Spleen (tissue), 11 donors: ENCODE measurements around the gene KCNJ8. TPM values are rescaled to one million over a fixed set of nuclear protein-coding genes. Genes with fewer than 3 reads are reported as not detected.
A peak's percentile ranks its signal among the peaks of the same experiment; 100 is the strongest.

Source experiments
- DNase-seq: peaks from one replicate; pipeline ENCODE4 v3.0.0-alpha.2; 2020
- H3K27ac ChIP-seq, 8 donors: fragments of 200-600 bp; sonication (generic) in 7 of 8; 1 replicate in 4 of 8; 2 replicates in 4 of 8; pipeline versions ENCODE4 v1.5.0 to v1.8.0; 2016 to 2021; ENCODE audit warnings: inconsistent platforms in 4 of 8, mild to moderate bottlenecking in 4 of 8, moderate library complexity in 1 of 8
- H3K27me3 ChIP-seq, 7 donors: fragments of 200-600 bp; sonication (generic) in 6 of 7; replicated peaks in 1 of 7; 1 replicate in 4 of 7; 2 replicates in 3 of 7; pipeline versions ENCODE4 v1.5.0 to v1.8.0; 2016 to 2021; ENCODE audit warnings: inconsistent platforms in 3 of 7, mild to moderate bottlenecking in 1 of 7
- H3K36me3 ChIP-seq, 6 donors: fragments of 200-600 bp; sonication (generic) in 5 of 6; 1 replicate in 4 of 6; 2 replicates in 2 of 6; pipeline versions ENCODE4 v1.5.0 to v1.8.0; 2016 to 2021; ENCODE audit warnings: inconsistent platforms in 2 of 6
- H3K4me1 ChIP-seq, 6 donors: fragments of 200-600 bp; sonication (generic) in 5 of 6; 1 replicate in 3 of 6; 2 replicates in 3 of 6; pipeline versions ENCODE4 v1.5.0 to v1.8.0; 2016 to 2021; ENCODE audit warnings: inconsistent platforms in 3 of 6
- H3K4me3 ChIP-seq, 8 donors: fragments of 200-600 bp; sonication (generic) in 7 of 8; 1 replicate in 4 of 8; 2 replicates in 4 of 8; pipeline versions ENCODE4 v1.5.0 to v1.8.0; 2016 to 2021; ENCODE audit warnings: inconsistent platforms in 4 of 8, mild to moderate bottlenecking in 4 of 8, moderate library complexity in 2 of 8
- H3K9me3 ChIP-seq, 8 donors: fragments of 200-600 bp; sonication (generic) in 7 of 8; 1 replicate in 4 of 8; 2 replicates in 4 of 8; pipeline versions ENCODE4 v1.5.0 to v1.8.0; 2016 to 2021; ENCODE audit warnings: inconsistent platforms in 4 of 8
- CTCF ChIP-seq, 11 experiments: fragments of 200-600 bp in 7 of 11; fragments of 450-650 bp in 4 of 11; sonication (generic) in 4 of 11; IDR thresholded peaks in 8 of 11; conservative IDR thresholded peaks in 3 of 11; 1 replicate in 7 of 11; 2 replicates in 4 of 11; pipeline versions ENCODE4 v1.4.0 to v1.8.0; 2016 to 2021; ENCODE audit warnings: antibody characterized with exemption in 11 of 11, inconsistent platforms in 4 of 11, mild to moderate bottlenecking in 1 of 11
- POLR2A ChIP-seq, 3 donors: fragments of 450-650 bp; IDR thresholded peaks; one replicate each; pipeline ENCODE4 v1.5.1; 2017; ENCODE audit warnings: antibody characterized with exemption in 3 of 3, mild to moderate bottlenecking in 1 of 3
- POLR2AphosphoS5 ChIP-seq, 3 donors: sonication (generic); formaldehyde crosslinking; IDR thresholded peaks; one replicate each; pipeline ENCODE4 v1.5.1; 2017; ENCODE audit warnings: antibody characterized with exemption in 3 of 3
- WGBS, 5 donors: extraction: QIAGEN DNeasy Blood & Tissue Kit in 3 of 5; methylation state at CpG; one replicate each; pipeline versions ENCODE4 v1.1.5 to v1.1.7; 2013 to 2018; 5-methylcytosine and 5-hydroxymethylcytosine counted together
- intact Hi-C: fragments of 100-400 bp; cut with DNase I; formaldehyde crosslinking; loops from one replicate; pipeline ENCODE4 v1.15.0; 2023; ENCODE audit warnings: low total_unique reads
- polyA plus RNA-seq, 3 donors: library from polyadenylated mRNA; stranded (reverse); fragments of 200-250 nt; gene quantifications; one replicate each; pipeline ENCODE4 v1.2.1, GENCODE V29; 2013
- total RNA-seq, 7 donors: library from RNA; depleted of rRNA in 3 of 7; stranded (reverse); fragments of >200 nt in 3 of 7; fragmentation: NEBNext Ultra II Directional in 4 of 7; extraction: Animal tissue kit (Norgen Biotek cat#: 25700) in 4 of 7; gene quantifications; one replicate each; pipeline versions ENCODE4 v1.1.0 to v1.2.1, GENCODE V29; 2016 to 2021
- donor health status: healthy with polysubstance abuse.
- donor health status: DM: no; HTN: no; CAD: no; lungs with moderate emphysema.
- donor health status: DM: no; HTN: no; CAD: no.
- donor health status: Bipolar disorder and iron deficiency.
- donor health status: healthy.
- donor health status: DM: no; HTN: no; CAD: no.
- donor health status: DM: yes; HTN: yes; CAD: no.

The KCNJ8 gene
- total and polyA plus RNA-seq, 10 donors, result 1.6 to 19.3 (median 6.8) TPM

- Histone ChIP-seq H3K27me3 (no peaks in the 10 kb centered on the region), H3K27ac (peak overlapping the region in 3 of 8 donors; percentile 4 to 47 (median 39)), H3K9me3 (no peaks in the 10 kb centered on the region), H3K36me3 (no peaks in the 10 kb centered on the region), H3K4me1 (peaks cover 0 to 21% (median 8%) of the 10 kb centered on the region in 6 donors), H3K4me3 (no peak overlapping the region)
- intact Hi-C loops, result no loop called here
- no peak for DNase-seq
- no peak for TF ChIP-seq POLR2A (IDR thresholded peaks at IDR 0.05)
- TF ChIP-seq CTCF (IDR thresholded peaks at IDR 0.05 in 8 of 11, conservative IDR thresholded peaks at IDR 0.05 in 3 of 11), result no peak
- TF ChIP-seq POLR2AphosphoS5 (IDR thresholded peaks at IDR 0.05), result no peak
- 64 to 75% (median 73%) methylated on average over 3 of the region's 3 CpGs for WGBS, 5 donors
Observed at GRCh38 chr12:21718944-21719650, 55.4 kb downstream of the KCNJ8 start.

GRCh38 chr12:21718403-21718802, 56.1 kb downstream of the KCNJ8 start:
- peaks cover 0 to 21% (median 8%) of the 10 kb centered on the region in 6 donors for H3K4me1 ChIP-seq
- no peak for DNase-seq
- intact Hi-C loops, result no loop called here
- no peak overlapping the region for H3K4me3 ChIP-seq
- TF ChIP-seq POLR2A (IDR thresholded peaks at IDR 0.05) (no peak), CTCF (IDR thresholded peaks at IDR 0.05 in 8 of 11, conservative IDR thresholded peaks at IDR 0.05 in 3 of 11) (no peak), POLR2AphosphoS5 (IDR thresholded peaks at IDR 0.05) (no peak)
- no peaks in the 10 kb centered on the region for H3K27me3 ChIP-seq
- 52 to 73% (median 64%) methylated on average over 1 of the region's 1 CpG for WGBS, 5 donors
- no peaks in the 10 kb centered on the region for H3K9me3 ChIP-seq
- no peaks in the 10 kb centered on the region for H3K36me3 ChIP-seq
- peak overlapping the region in 4 of 8 donors; percentile 29 to 54 (median 43) for H3K27ac ChIP-seq

GRCh38 chr12:21717767-21718166, 56.7 kb downstream of the KCNJ8 start:
- no peak for TF ChIP-seq POLR2AphosphoS5 (IDR thresholded peaks at IDR 0.05)
- intact Hi-C loops, result no loop called here

GRCh38 chr12:21715386-21715785, 59.1 kb downstream of the KCNJ8 start:
- intact Hi-C loops, result no loop called here
- H3K4me3 ChIP-seq, result no peak overlapping the region
- WGBS, 5 donors, result 15 to 26% (median 24%) methylated on average over 2 of the region's 2 CpGs

More at GRCh38 chr12:21717767-21718166, 56.7 kb downstream of the KCNJ8 start:
- Histone ChIP-seq H3K27me3 (no peaks in the 10 kb centered on the region), H3K4me3 (no peak overlapping the region), H3K36me3 (no peaks in the 10 kb centered on the region), H3K4me1 (peaks cover 0 to 21% (median 8%) of the 10 kb centered on the region in 6 donors), H3K9me3 (no peaks in the 10 kb centered on the region), H3K27ac (peak overlapping the region in 6 of 8 donors; percentile 2 to 54 (median 28))
- 57 to 71% (median 64%) methylated on average over 5 of the region's 5 CpGs for WGBS, 5 donors
- DNase-seq, result no peak

More at GRCh38 chr12:21715386-21715785, 59.1 kb downstream of the KCNJ8 start:
- H3K27ac ChIP-seq, result no peak overlapping the region
- TF ChIP-seq POLR2A (IDR thresholded peaks at IDR 0.05) (no peak), CTCF (IDR thresholded peaks at IDR 0.05 in 8 of 11, conservative IDR thresholded peaks at IDR 0.05 in 3 of 11) (no peak), POLR2AphosphoS5 (IDR thresholded peaks at IDR 0.05) (peak in 1 of 3 donors; percentile 35)
- H3K4me1 ChIP-seq, result peaks cover 0 to 21% (median 8%) of the 10 kb centered on the region in 6 donors
- H3K27me3 ChIP-seq, result no peaks in the 10 kb centered on the region
- no peak for DNase-seq
- H3K36me3 ChIP-seq, result no peaks in the 10 kb centered on the region
- H3K9me3 ChIP-seq, result no peaks in the 10 kb centered on the region

Other genes starting within 250 kb of the KCNJ8 start
- 1 to 10 TPM in 2 of 7 donors, under 1 TPM in 4, not detected in 1; 0.44 to 1.3 (median 0.69) TPM for gene SPX, start 248.4 kb downstream of the KCNJ8 start, total RNA-seq
- gene SPX, start 248.4 kb downstream of the KCNJ8 start, polyA plus RNA-seq, result under 1 TPM; 0.15 to 0.53 (median 0.38) TPM
- not detected for gene GYS2, start 169.9 kb downstream of the KCNJ8 start, total RNA-seq
- under 1 TPM in 1 of 3 donors, not detected in 2; 0.05 TPM for gene GYS2, start 169.9 kb downstream of the KCNJ8 start, polyA plus RNA-seq
- gene LDHB, start 116.9 kb downstream of the KCNJ8 start, total RNA-seq, result 100 to 1,000 TPM; 166 to 306 (median 246) TPM
- gene LDHB, start 116.9 kb downstream of the KCNJ8 start, polyA plus RNA-seq, result 100 to 1,000 TPM; 280 to 346 (median 292) TPM
- 10 to 100 TPM; 10.1 to 21.8 (median 18.7) TPM for gene ABCC9, start 166.7 kb upstream of the KCNJ8 start, total RNA-seq
- under 1 TPM; 0.42 to 0.54 (median 0.45) TPM for gene ABCC9, start 166.7 kb upstream of the KCNJ8 start, polyA plus RNA-seq